ENCODE measurements around the gene C4BPB. TPM values are rescaled to one million over a fixed set of nuclear protein-coding genes. Genes with fewer than 3 reads are reported as not detected.

Gene C4BPB
- total and polyA plus RNA-seq, 2 experiments from 2014 or later, result 13.5 to 16.8 TPM

DNA sequence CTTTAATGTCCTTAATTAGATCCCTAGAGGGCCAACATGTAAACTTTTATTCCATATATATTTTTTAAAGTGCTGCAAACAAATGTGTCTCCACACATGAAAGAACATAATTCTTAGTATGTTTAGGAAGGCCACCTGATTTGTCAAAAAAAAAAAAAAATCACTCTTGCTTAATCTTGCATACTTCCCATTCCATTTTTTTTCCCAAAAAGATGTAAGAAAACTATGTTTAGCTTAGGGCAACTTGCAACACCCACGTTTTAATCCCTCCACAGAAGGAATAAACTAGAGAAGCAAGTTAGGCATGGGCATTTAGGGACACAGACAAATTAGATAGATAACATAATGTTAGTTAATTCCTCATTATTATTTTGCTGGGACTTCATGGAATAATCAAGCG lies 43.2 kb upstream of the C4BPB start:
- no peak overlapping the region for H2AFZ ChIP-seq
- WGBS (ENCODE audit: low lambda C conversion rate, missing lambda C conversion rate), result 83% methylated on average over 2 of the region's 2 CpGs
- H4K20me1 ChIP-seq (ENCODE audit: insufficient read depth, poor library complexity, severe bottlenecking), result peaks cover 23% of the 10 kb centered on the region
- no peaks in the 10 kb centered on the region for H3K9me2 ChIP-seq (replicated peaks; ENCODE audit: insufficient read depth)
- H3K9me3 ChIP-seq (ENCODE audit: low read depth), result no peaks in the 10 kb centered on the region
- DNase-seq (ENCODE audit: low spot score), result no peak
- peaks cover 32% of the 10 kb centered on the region for H3K4me1 ChIP-seq (ENCODE audit: insufficient read depth)
- TF ChIP-seq EZH2 (IDR thresholded peaks at IDR 0.05; ENCODE audit: borderline replicate concordance) (no peak), EZH2phosphoT487 (IDR thresholded peaks at IDR 0.05; ENCODE audit: low read depth, severe bottlenecking, unreplicated experiment) (no peak)
- TF ChIP-seq, protein P1, sequence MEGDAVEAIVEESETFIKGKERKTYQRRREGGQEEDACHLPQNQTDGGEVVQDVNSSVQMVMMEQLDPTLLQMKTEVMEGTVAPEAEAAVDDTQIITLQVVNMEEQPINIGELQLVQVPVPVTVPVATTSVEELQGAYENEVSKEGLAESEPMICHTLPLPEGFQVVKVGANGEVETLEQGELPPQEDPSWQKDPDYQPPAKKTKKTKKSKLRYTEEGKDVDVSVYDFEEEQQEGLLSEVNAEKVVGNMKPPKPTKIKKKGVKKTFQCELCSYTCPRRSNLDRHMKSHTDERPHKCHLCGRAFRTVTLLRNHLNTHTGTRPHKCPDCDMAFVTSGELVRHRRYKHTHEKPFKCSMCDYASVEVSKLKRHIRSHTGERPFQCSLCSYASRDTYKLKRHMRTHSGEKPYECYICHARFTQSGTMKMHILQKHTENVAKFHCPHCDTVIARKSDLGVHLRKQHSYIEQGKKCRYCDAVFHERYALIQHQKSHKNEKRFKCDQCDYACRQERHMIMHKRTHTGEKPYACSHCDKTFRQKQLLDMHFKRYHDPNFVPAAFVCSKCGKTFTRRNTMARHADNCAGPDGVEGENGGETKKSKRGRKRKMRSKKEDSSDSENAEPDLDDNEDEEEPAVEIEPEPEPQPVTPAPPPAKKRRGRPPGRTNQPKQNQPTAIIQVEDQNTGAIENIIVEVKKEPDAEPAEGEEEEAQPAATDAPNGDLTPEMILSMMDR (IDR thresholded peaks at IDR 0.05; ENCODE audit: poor library complexity), result no peak
- no peaks in the 10 kb centered on the region for H3K27me3 ChIP-seq
- H3K4me3 ChIP-seq, result no peak overlapping the region
- H3K27ac ChIP-seq, result no peak overlapping the region
- no peaks in the 10 kb centered on the region for H3K36me3 ChIP-seq (replicated peaks; ENCODE audit: insufficient read depth, low read depth)
- peaks cover 57% of the 10 kb centered on the region for H3K79me2 ChIP-seq
- H3K4me2 ChIP-seq, result no peak overlapping the region

DNA sequence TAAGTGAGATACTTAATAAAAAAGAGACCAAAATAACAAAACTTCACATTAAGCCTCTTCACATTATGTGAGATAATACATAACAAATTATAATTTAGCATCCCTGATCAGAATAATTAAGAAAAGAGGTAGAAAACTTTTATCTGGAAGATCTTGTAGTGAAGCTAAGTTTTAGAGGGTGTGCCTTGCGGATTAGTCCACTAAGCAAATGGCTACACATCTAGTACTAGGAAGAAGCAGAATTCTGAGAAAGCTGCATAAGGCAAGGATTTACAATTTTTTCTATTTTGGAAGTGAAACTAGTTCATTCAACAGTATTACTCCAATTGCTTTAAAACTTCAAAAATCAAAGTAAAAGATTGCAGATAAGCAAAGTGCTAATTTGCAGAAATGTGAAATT lies 41.2 kb upstream of the C4BPB start:
- Histone ChIP-seq H3K9me3 (ENCODE audit: low read depth) (no peaks in the 10 kb centered on the region), H3K36me3 (replicated peaks; ENCODE audit: insufficient read depth, low read depth) (no peaks in the 10 kb centered on the region), H3K4me3 (no peak overlapping the region), H3K4me1 (ENCODE audit: insufficient read depth) (peaks cover 42% of the 10 kb centered on the region), H3K4me2 (peak overlapping the region; percentile 48), H3K9me2 (replicated peaks; ENCODE audit: insufficient read depth) (no peaks in the 10 kb centered on the region), H2AFZ (no peak overlapping the region), H3K79me2 (peaks cover 59% of the 10 kb centered on the region), H3K27ac (no peak overlapping the region), H3K27me3 (no peaks in the 10 kb centered on the region), H4K20me1 (ENCODE audit: insufficient read depth, poor library complexity, severe bottlenecking) (peaks cover 23% of the 10 kb centered on the region)
- TF ChIP-seq, protein P1 (IDR thresholded peaks at IDR 0.05; ENCODE audit: poor library complexity), result no peak
- TF ChIP-seq EZH2phosphoT487 (IDR thresholded peaks at IDR 0.05; ENCODE audit: low read depth, severe bottlenecking, unreplicated experiment) (no peak), EZH2 (IDR thresholded peaks at IDR 0.05; ENCODE audit: borderline replicate concordance) (no peak)
- 97% methylated on average over 1 of the region's 1 CpG for WGBS (ENCODE audit: low lambda C conversion rate, missing lambda C conversion rate)
- no peak for DNase-seq (ENCODE audit: low spot score)

DNA sequence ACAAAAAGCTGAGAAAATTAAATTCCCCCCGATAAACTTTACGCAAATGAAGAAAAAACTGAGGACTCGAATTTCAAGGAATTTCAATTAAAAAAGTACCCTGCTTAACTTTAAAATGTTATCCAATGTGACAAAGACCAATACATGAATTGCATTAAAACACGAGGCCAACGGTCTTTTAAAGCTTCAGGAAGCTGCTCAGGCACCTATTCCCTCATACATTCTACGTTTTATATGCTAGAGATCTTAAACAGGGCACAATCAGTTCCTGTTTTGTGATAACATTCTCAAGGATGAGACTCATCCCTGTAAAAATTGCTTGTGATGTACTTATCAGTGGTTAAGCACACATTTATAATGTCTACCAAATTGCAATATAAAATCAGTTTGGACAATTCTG lies 40.6 kb upstream of the C4BPB start:
- no peak for DNase-seq (ENCODE audit: low spot score)
- Histone ChIP-seq H3K9me3 (ENCODE audit: low read depth) (no peaks in the 10 kb centered on the region), H3K27me3 (no peaks in the 10 kb centered on the region), H3K9me2 (replicated peaks; ENCODE audit: insufficient read depth) (no peaks in the 10 kb centered on the region), H2AFZ (no peak overlapping the region), H3K36me3 (replicated peaks; ENCODE audit: insufficient read depth, low read depth) (no peaks in the 10 kb centered on the region), H4K20me1 (ENCODE audit: insufficient read depth, poor library complexity, severe bottlenecking) (peaks cover 23% of the 10 kb centered on the region), H3K4me3 (no peak overlapping the region), H3K27ac (no peak overlapping the region), H3K4me2 (peak overlapping the region; percentile 48), H3K4me1 (ENCODE audit: insufficient read depth) (peaks cover 42% of the 10 kb centered on the region), H3K79me2 (peaks cover 59% of the 10 kb centered on the region)
- TF ChIP-seq EZH2phosphoT487 (IDR thresholded peaks at IDR 0.05; ENCODE audit: low read depth, severe bottlenecking, unreplicated experiment) (no peak), EZH2 (IDR thresholded peaks at IDR 0.05; ENCODE audit: borderline replicate concordance) (no peak)
- TF ChIP-seq, protein P1 (IDR thresholded peaks at IDR 0.05; ENCODE audit: poor library complexity), result no peak
- 74% methylated on average over 6 of the region's 6 CpGs for WGBS (ENCODE audit: low lambda C conversion rate, missing lambda C conversion rate)

DNA sequence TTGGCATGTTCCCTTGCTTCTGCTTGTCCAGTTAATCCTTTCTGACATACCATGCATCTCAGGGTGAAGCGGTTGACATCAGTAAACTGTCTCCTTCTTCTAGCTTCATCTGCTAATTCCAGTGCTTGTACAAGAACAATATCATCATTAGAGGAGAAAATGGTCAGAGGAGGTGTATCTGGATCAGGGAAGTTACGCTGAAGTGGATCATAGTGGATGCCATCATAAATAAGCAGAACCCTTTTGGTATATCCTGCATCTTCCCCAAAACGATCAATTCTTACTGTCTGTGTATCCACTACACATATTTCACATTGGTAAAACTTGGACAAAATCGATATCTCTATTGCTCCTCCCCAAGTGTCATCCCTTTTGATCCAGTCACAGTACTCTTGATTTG lies 39.6 kb upstream of the C4BPB start:
- no peak for TF ChIP-seq EZH2 (IDR thresholded peaks at IDR 0.05; ENCODE audit: borderline replicate concordance)
- TF ChIP-seq EZH2phosphoT487 (IDR thresholded peaks at IDR 0.05; ENCODE audit: low read depth, severe bottlenecking, unreplicated experiment), result no peak
- TF ChIP-seq, protein P1 (IDR thresholded peaks at IDR 0.05; ENCODE audit: poor library complexity), result no peak
- Histone ChIP-seq H3K4me2 (peak overlapping the region; percentile 82), H3K9me3 (ENCODE audit: low read depth) (no peaks in the 10 kb centered on the region), H2AFZ (no peak overlapping the region), H3K36me3 (replicated peaks; ENCODE audit: insufficient read depth, low read depth) (no peaks in the 10 kb centered on the region), H3K4me1 (ENCODE audit: insufficient read depth) (peaks cover 42% of the 10 kb centered on the region), H3K9me2 (replicated peaks; ENCODE audit: insufficient read depth) (no peaks in the 10 kb centered on the region), H3K27ac (no peak overlapping the region), H3K27me3 (no peaks in the 10 kb centered on the region), H3K79me2 (peaks cover 59% of the 10 kb centered on the region), H4K20me1 (ENCODE audit: insufficient read depth, poor library complexity, severe bottlenecking) (peaks cover 23% of the 10 kb centered on the region), H3K4me3 (no peak overlapping the region)
- WGBS (ENCODE audit: low lambda C conversion rate, missing lambda C conversion rate), result 89% methylated on average over 4 of the region's 4 CpGs
- no peak for DNase-seq (ENCODE audit: low spot score)
